Adrenal gland (tissue), 5 donors: ENCODE results near the gene PANX3.

Source experiments
- POLR2A ChIP-seq, 2 donors: fragments of 450-650 bp; IDR thresholded peaks; one replicate each; pipeline ENCODE4 v1.6.1; 2017; ENCODE audit warnings: antibody characterized with exemption in 2 of 2, mild to moderate bottlenecking in 2 of 2, moderate library complexity in 1 of 2
- TF ChIP-seq, protein P1 (sequence below), 6 experiments: fragments of 450-650 bp in 4 of 6; fragments of 200-600 bp in 2 of 6; sonication (generic) in 1 of 6; IDR thresholded peaks; 1 replicate in 5 of 6; 2 replicates in 1 of 6; pipeline versions ENCODE4 v1.5.1 to v1.8.0; 2016 to 2021; ENCODE audit warnings: antibody characterized with exemption in 6 of 6, mild to moderate bottlenecking in 2 of 6, moderate library complexity in 1 of 6
- donor health status: DM: no; HTN: no; CAD: no.

- no peak for TF ChIP-seq POLR2A (IDR thresholded peaks at IDR 0.05)
- TF ChIP-seq, protein P1, sequence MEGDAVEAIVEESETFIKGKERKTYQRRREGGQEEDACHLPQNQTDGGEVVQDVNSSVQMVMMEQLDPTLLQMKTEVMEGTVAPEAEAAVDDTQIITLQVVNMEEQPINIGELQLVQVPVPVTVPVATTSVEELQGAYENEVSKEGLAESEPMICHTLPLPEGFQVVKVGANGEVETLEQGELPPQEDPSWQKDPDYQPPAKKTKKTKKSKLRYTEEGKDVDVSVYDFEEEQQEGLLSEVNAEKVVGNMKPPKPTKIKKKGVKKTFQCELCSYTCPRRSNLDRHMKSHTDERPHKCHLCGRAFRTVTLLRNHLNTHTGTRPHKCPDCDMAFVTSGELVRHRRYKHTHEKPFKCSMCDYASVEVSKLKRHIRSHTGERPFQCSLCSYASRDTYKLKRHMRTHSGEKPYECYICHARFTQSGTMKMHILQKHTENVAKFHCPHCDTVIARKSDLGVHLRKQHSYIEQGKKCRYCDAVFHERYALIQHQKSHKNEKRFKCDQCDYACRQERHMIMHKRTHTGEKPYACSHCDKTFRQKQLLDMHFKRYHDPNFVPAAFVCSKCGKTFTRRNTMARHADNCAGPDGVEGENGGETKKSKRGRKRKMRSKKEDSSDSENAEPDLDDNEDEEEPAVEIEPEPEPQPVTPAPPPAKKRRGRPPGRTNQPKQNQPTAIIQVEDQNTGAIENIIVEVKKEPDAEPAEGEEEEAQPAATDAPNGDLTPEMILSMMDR (IDR thresholded peaks at IDR 0.05), result peak; percentile 79 to 86 (median 82)
These were observed 33.4 kb downstream of the PANX3 start for GRCh38 chr11:124644426-124645280.
